Endothelial cell of umbilical vein (primary cell): ENCODE results near the gene LPP. TPM values are rescaled to one million over a fixed set of nuclear protein-coding genes. Genes with fewer than 3 reads are reported as not detected.

Experiments
- BruUV-seq: library from RNA; stranded (reverse); fragments of 400-500 nt; replicated peaks from 2 replicates; lab custom pipeline; 2021; lab: Mats Ljungman, UMichigan
- CTCF ChIA-PET: fragments of 300-600, 350-600 bp; sonication (Branson Sonifier 250); formaldehyde crosslinking; loops from one replicate; lab custom pipeline; 2021; ENCODE audit warnings: antibody characterized with exemption, inconsistent platforms; lab: Charles Lee
- POLR2A ChIA-PET: fragments of 300-600, 350-600 bp; sonication (Branson Sonifier 250); formaldehyde crosslinking; loops from one replicate; lab custom pipeline; 2021; ENCODE audit warnings: antibody characterized with exemption, inconsistent platforms; lab: Charles Lee
- DNase-seq: peaks from one replicate; pipeline ENCODE4 v3.0.0-alpha.2; 2011; ENCODE audit warnings: low read depth, low spot score
- FAIRE-seq: peaks from 2 replicates; lab custom pipeline; 2011; peaks lifted over from hg19 to GRCh38; lab: Jason Lieb, UNC
- H2AFZ ChIP-seq: 2 replicates; pipeline ENCODE4 v1.6.0; 2012; ENCODE audit warnings: low read depth, low read length, control low read depth, inconsistent platforms
- H3K27ac ChIP-seq: 2 replicates; pipeline ENCODE4 v1.5.1; 2011; ENCODE audit warnings: low read depth, mild to moderate bottlenecking, control low read depth, low read length, moderate library complexity; ENCODE audit not compliant: insufficient read depth
- H3K27me3 ChIP-seq, 2 experiments: 2 replicates each; pipeline versions ENCODE4 v1.6.0 to v1.6.1; 2011; ENCODE audit warnings: low read length in 2 of 2, mixed read lengths in 1 of 2; ENCODE audit not compliant: control insufficient read depth in 2 of 2, insufficient read depth in 2 of 2
- H3K36me3 ChIP-seq, 2 experiments: 2 replicates in 1 of 2; 3 replicates in 1 of 2; pipeline ENCODE4 v1.5.1; 2011; ENCODE audit warnings: low read length in 2 of 2, mild to moderate bottlenecking in 1 of 2, moderate library complexity in 1 of 2; ENCODE audit not compliant: control insufficient read depth in 2 of 2, insufficient read depth in 2 of 2; ENCODE audit errors: extremely low read depth in 1 of 2
- H3K4me1 ChIP-seq: 3 replicates; pipeline ENCODE4 v1.5.1; 2011; ENCODE audit warnings: mild to moderate bottlenecking, low read length; ENCODE audit not compliant: control insufficient read depth, insufficient read depth; ENCODE audit errors: extremely low read depth
- H3K4me2 ChIP-seq: 2 replicates; pipeline ENCODE4 v1.6.1; 2011; ENCODE audit warnings: low read length, control low read depth, mixed read lengths; ENCODE audit not compliant: insufficient read depth
- H3K4me3 ChIP-seq, 3 experiments: fragments of 200-600 bp in 1 of 3; sonication (generic), shearing (Covaris generic) in 1 of 3; replicated peaks in 1 of 3; 2 replicates each; pipeline ENCODE4 v1.5.1; 2011 to 2016; ENCODE audit warnings: control low read depth in 3 of 3, low read length in 3 of 3, mild to moderate bottlenecking in 2 of 3, inconsistent platforms in 1 of 3, low read depth in 1 of 3, moderate library complexity in 1 of 3; ENCODE audit not compliant: insufficient read depth in 1 of 3
- H3K79me2 ChIP-seq: 2 replicates; pipeline ENCODE4 v1.6.0; 2012; ENCODE audit warnings: low read length, inconsistent platforms; ENCODE audit not compliant: control insufficient read depth, insufficient read depth
- H3K9ac ChIP-seq: replicated peaks from 2 replicates; pipeline ENCODE3; 2011; ENCODE audit warnings: low read length, control low read depth; ENCODE audit not compliant: insufficient read depth; ENCODE audit errors: extremely low read depth
- H3K9me1 ChIP-seq: replicated peaks from 3 replicates; pipeline ENCODE4 v1.6.0; 2011; ENCODE audit warnings: mild to moderate bottlenecking, low read length; ENCODE audit not compliant: control insufficient read depth, insufficient read depth; ENCODE audit errors: extremely low read depth
- H3K9me3 ChIP-seq: replicated peaks from 2 replicates; pipeline ENCODE4 v1.5.1; 2012; ENCODE audit warnings: low read length, inconsistent platforms; ENCODE audit not compliant: control insufficient read depth, insufficient read depth
- H4K20me1 ChIP-seq: replicated peaks from 2 replicates; pipeline ENCODE3; 2011; ENCODE audit warnings: mild to moderate bottlenecking, low read length; ENCODE audit not compliant: control insufficient read depth, insufficient read depth; ENCODE audit errors: extremely low read depth
- CTCF ChIP-seq, 2 donors: IDR thresholded peaks; 1 replicate in 1 of 2; 2 replicates in 1 of 2; pipeline ENCODE4 v1.5.1; 2011; ENCODE audit warnings: low read length in 2 of 2, mild to moderate bottlenecking in 2 of 2, moderate library complexity in 2 of 2, control low read depth in 1 of 2, inconsistent platforms in 1 of 2, low read depth in 1 of 2; ENCODE audit not compliant: insufficient read depth in 1 of 2; ENCODE audit errors: extremely low read depth in 1 of 2
- EZH2 ChIP-seq: IDR thresholded peaks from 2 replicates; pipeline ENCODE4 v1.6.1; 2012; ENCODE audit warnings: borderline replicate concordance, low read depth, mild to moderate bottlenecking, moderate library complexity, low read length, inconsistent platforms; ENCODE audit not compliant: severe bottlenecking
- FOS ChIP-seq: IDR thresholded peaks from 2 replicates; pipeline ENCODE4 v1.6.1; 2011; ENCODE audit warnings: mild to moderate bottlenecking, low read length, moderate library complexity, borderline replicate concordance; ENCODE audit not compliant: insufficient read depth
- GATA2 ChIP-seq: IDR thresholded peaks from 2 replicates; pipeline ENCODE4 v1.7.0; 2011; ENCODE audit warnings: low read depth, mild to moderate bottlenecking, moderate library complexity, mixed read lengths, low read length; ENCODE audit not compliant: insufficient read length, insufficient read depth
- JUN ChIP-seq: IDR thresholded peaks from 2 replicates; pipeline ENCODE4 v1.6.1; 2011; ENCODE audit warnings: borderline replicate concordance, low read depth; ENCODE audit not compliant: insufficient read length, insufficient read depth
- MYC ChIP-seq: IDR thresholded peaks from one replicate; pipeline ENCODE4 v1.6.1; 2011; ENCODE audit warnings: mild to moderate bottlenecking, low read depth, low read length
- POLR2A ChIP-seq: IDR thresholded peaks from 2 replicates; pipeline ENCODE4 v1.6.1; 2012; ENCODE audit warnings: low read depth, mild to moderate bottlenecking, control low read depth, low read length
- POLR2AphosphoS5 ChIP-seq: IDR thresholded peaks from 2 replicates; pipeline ENCODE4 v1.6.1; 2012; ENCODE audit warnings: low read depth, mild to moderate bottlenecking, control low read depth, low read length, moderate library complexity; ENCODE audit not compliant: insufficient read depth
- dilution Hi-C: fragments of 300-500 bp; cut with MboI; formaldehyde crosslinking; loops from one replicate; pipeline ENCODE4 v1.15.0; 2019; ENCODE audit warnings: low sequenced_read_pairs; ENCODE audit not compliant: extremely low pct_ligation_motif_present
- intact Hi-C: fragments of 100-400 bp; cut with micrococcal nuclease; formaldehyde crosslinking; loops from one replicate; pipeline ENCODE4 v1.10.0; 2022
- polyA plus RNA-seq, 4 experiments: library from polyadenylated mRNA; depleted of rRNA in 3 of 4; stranded (reverse) in 3 of 4; unstranded in 1 of 4; fragments of >200 nt; gene quantifications; 2 replicates each; pipeline versions ENCODE4 v1.2.1 to v1.2.3, GENCODE V29; 2011 to 2012; ENCODE audit warnings: missing spikeins in 1 of 4
- total RNA-seq: library from RNA; stranded (reverse); gene quantifications from 2 replicates; pipeline ENCODE4 v1.2.3, GENCODE V29; 2021
- TF ChIP-seq, protein P1 (sequence below): IDR thresholded peaks from 2 replicates; pipeline ENCODE4 v1.6.1; 2011; ENCODE audit not compliant: insufficient read depth, insufficient read length

Gene LPP
- total and polyA plus RNA-seq, 2 donors (not counting 3 experiments of a cell fraction or from before 2014, with no cell fraction given), result 16.9 to 153 TPM

GRCh38 chr3:188667926-188668325 lies 514.0 kb downstream of the LPP start:
- TF ChIP-seq POLR2A (no peak), JUN (no peak), POLR2AphosphoS5 (no peak), MYC (no peak), GATA2 (no peak)
- TF ChIP-seq, protein P1, sequence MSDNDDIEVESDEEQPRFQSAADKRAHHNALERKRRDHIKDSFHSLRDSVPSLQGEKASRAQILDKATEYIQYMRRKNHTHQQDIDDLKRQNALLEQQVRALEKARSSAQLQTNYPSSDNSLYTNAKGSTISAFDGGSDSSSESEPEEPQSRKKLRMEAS, result no peak
- Histone ChIP-seq H3K36me3 (no peaks in the 10 kb centered on the region), H3K9me3 (no peaks in the 10 kb centered on the region), H3K9ac (no peak overlapping the region), H3K27me3 (no peaks in the 10 kb centered on the region), H3K4me1 (peaks cover 3% of the 10 kb centered on the region), H3K9me1 (no peaks in the 10 kb centered on the region), H3K4me3 (no peak overlapping the region), H3K79me2 (no peaks in the 10 kb centered on the region), H3K27ac (no peak overlapping the region), H4K20me1 (no peaks in the 10 kb centered on the region), H3K4me2 (no peak overlapping the region), H2AFZ (no peak overlapping the region)
- DNase-seq (no peak), FAIRE-seq (no peak)
- dilution Hi-C loops (loop anchor here (25.0 kb wide), 1 partner anchor 931 kb away; the partner anchor contains the start of gene BCL6), intact Hi-C loops (loop anchor here (5.0 kb wide), 1 partner anchor 284 kb away; no protein-coding TSS in a partner anchor)
- BruUV-seq, result no TSS peak
- CTCF ChIA-PET, result interaction anchor here (1.2 kb wide), 1 partner anchor 928 kb away, joined by 4 read pairs; no protein-coding TSS in a partner anchor
- POLR2A ChIA-PET, result no interaction called here

DNA sequence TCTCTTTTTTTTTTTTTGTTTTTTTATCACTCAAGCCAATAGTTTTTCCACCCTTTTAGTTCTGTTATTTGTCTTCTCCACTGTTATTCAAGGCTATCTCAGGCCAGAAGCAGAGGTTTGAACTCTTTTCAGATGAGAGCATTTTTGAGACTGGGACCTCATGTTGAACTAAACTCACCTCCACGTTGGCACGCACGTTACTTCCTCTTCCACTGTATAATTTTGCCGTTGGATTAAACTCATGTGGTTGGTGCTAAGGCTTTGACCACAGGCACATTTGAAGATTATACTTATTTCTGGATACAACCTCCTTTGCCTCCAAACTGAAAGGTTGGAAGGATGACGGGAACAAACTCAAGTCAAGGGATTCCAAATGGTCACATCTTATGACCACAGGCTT lies 516.5 kb downstream of the LPP start:
- Histone ChIP-seq H3K9me3 (no peaks in the 10 kb centered on the region), H3K27ac (no peak overlapping the region), H3K9me1 (no peaks in the 10 kb centered on the region), H3K4me2 (no peak overlapping the region), H3K4me3 (no peak overlapping the region), H3K9ac (no peak overlapping the region), H2AFZ (no peak overlapping the region), H3K4me1 (peaks cover 3% of the 10 kb centered on the region), H3K79me2 (no peaks in the 10 kb centered on the region), H4K20me1 (no peaks in the 10 kb centered on the region), H3K27me3 (no peaks in the 10 kb centered on the region), H3K36me3 (no peaks in the 10 kb centered on the region)
- TF ChIP-seq GATA2 (no peak), POLR2A (no peak), FOS (no peak), POLR2AphosphoS5 (no peak), EZH2 (no peak), JUN (no peak), CTCF (IDR thresholded peaks at IDR 0.05; ENCODE audit: extremely low read depth in 1 of 2, insufficient read depth in 1 of 2, low read depth in 1 of 2, low read length in 2 of 2) (no peak), MYC (no peak)
- TF ChIP-seq, protein P1, result no peak
- intact Hi-C loops, result loop anchor here (2.0 kb wide), 1 partner anchor 14 kb away; no protein-coding TSS in a partner anchor
- CTCF ChIA-PET, result no interaction called here
- no peak for FAIRE-seq
- dilution Hi-C loops, result loop anchor here (25.0 kb wide), 1 partner anchor 933 kb away; the partner anchor contains the start of gene BCL6
- DNase-seq, result no peak
- no TSS peak for BruUV-seq
- POLR2A ChIA-PET, result no interaction called here
